H4 (cell line): ENCODE data around the gene UBE2A. TPM values are rescaled to one million over a fixed set of nuclear protein-coding genes. Genes with fewer than 3 reads are reported as not detected.

Experiments
- DNase-seq: peaks from one replicate; pipeline ENCODE4 v3.0.0-alpha.2; 2015; ENCODE audit warnings: low spot score
- total RNA-seq: library from RNA; depleted of rRNA; stranded (reverse); fragments of >200 nt; shearing (Covaris generic); gene quantifications from 2 replicates; pipeline ENCODE4 v1.2.3, GENCODE V29; 2014; rRNA removed

UBE2A gene
- total RNA-seq, 1 experiment from 2014 or later = 52.1 TPM

DNA sequence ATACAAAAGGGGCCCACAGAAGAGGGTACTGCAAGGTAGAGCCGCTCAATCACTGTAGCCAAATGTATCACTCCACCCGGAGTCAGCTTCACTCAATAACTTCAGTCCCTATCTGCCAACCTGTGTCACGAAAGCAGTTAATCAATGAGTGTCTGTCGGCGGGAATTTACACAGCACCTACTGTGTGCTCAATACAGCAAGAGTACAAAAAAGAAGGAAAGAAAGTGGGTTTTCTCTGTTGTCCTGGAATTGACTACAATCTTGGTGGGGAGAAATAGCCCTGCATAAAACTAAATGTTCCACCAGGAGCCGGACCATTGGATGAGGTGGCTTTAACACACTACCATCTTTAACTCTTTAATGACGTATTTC lies 32.6 kb downstream of the UBE2A start:
- no peak for DNase-seq

DNA sequence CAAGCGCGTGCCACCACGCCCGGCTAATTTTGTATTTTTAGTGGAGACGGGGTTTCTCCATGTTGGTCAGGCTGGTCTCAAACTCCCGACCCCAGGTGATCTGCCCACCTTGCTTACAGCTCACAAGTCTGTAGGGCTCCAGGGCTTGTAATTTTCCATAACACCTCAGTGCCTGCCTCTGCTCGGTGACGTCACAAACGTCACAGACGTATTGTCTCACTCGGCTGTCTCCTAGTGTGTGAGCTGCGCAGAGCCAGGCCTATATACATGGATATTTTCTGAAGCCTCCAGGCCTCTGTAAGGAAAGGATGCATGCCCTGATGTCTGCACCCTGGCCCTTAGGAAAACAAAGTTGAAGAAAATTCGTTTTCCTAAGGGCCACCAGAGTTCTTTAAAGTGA lies 40.4 kb downstream of the UBE2A start:
- no peak for DNase-seq

DNA sequence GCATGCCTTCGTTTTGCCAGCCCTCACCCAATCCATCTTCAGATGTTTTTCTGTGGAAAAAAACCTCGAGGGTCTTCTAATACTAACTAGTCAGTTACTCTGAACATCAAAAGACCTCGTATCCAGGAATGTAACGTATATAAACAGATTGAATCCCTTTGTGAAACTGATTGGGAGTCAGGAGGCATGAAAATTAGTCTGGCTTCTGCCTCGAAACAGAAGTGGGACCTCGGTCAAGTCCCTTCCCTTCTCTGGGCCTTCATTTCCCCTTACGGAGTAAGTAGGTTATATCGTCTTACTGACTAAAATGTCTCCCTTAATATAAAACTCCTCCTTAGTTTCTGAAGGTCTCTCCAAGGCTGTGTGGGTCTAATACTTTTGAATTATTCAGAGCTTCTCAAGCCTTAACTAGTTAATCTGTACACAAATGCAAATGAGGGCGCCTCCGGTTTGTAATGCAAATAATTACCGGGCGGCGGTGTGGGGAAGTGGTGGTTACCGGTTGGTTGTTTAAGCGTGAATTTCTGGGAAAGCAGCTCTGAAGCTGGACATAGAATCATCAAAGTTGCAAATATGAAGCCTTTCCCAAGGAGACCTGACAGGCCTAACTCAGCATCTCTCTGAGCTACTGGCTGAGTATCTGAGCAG lies 43.3 kb downstream of the UBE2A start:
- DNase-seq = no peak

DNA sequence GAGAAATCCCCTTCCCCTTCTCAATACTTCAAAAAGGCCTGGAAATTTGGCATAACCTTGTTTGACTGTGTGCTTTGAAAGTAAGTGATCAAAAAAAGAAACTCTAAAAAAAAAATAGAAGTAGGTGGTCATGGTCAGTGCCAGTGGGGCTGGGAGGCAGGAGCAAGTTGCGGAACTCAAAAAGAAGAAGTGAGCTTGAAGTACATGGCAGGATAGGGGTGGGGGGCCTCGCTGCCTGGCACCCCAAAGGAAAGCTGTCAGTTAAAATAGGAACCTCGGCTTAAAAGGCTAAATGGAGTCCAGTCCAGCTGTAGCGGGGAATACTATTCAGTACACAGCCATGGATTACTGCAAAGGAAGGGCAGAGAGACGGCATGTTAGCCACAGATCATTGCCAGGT lies 44.1 kb downstream of the UBE2A start:
- no peak for DNase-seq

- no peak for DNase-seq
These were observed 48.2 kb downstream of the UBE2A start for GRCh38 chrX:119622356-119623232.

- DNase-seq = no peak
These were observed 50.1 kb downstream of the UBE2A start for GRCh38 chrX:119624417-119624816.

GRCh38 chrX:119624951-119625668 lies 50.7 kb downstream of the UBE2A start:
- DNase-seq = no peak

DNA sequence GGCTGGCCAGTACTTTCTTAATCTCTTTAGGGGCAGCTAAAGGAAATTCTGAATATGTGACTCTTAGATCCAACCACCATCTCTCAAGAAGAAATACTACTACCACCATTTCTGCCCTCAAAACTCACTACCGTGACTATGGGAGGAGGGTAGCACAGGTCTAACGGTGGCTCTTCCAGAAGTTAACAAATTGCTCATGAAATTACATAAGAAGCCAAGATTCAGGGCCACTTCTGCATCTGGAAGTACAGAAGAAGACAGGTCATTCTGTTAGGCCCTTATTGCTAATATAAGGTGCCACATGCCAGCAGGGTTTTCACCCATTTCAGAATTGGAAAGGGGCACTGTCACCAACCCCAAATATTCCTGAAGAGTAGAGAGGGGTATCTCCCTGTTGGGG lies 51.5 kb downstream of the UBE2A start:
- no peak for DNase-seq

Other genes with a start within 250 kb of the UBE2A start
- gene SLC25A43, start 175.2 kb upstream of the UBE2A start, total RNA-seq = 21.5 and 22.0 TPM in 2 replicates
- 399 and 652 TPM in 2 replicates for gene SLC25A5, start 106.1 kb upstream of the UBE2A start, total RNA-seq
- gene STEEP1, start 9.2 kb upstream of the UBE2A start, total RNA-seq = 49.7 and 62.8 TPM in 2 replicates
- 5.5 and 9.1 TPM in 2 replicates for gene NKRF, start 31.9 kb downstream of the UBE2A start, total RNA-seq
- gene SEPTIN6, start 118.6 kb downstream of the UBE2A start, total RNA-seq = 21.3 and 28.0 TPM in 2 replicates
- 0.10 TPM in 1 of 2 replicates, not detected in the other for gene SOWAHD, start 184.0 kb downstream of the UBE2A start, total RNA-seq
- 7,124 and 8,669 TPM in 2 replicates for gene RPL39, start 217.1 kb downstream of the UBE2A start, total RNA-seq